Bronchial epithelial cell (primary cell): ENCODE data around the gene ADAMTS17. TPM values are rescaled to one million over a fixed set of nuclear protein-coding genes. Genes with fewer than 3 reads are reported as not detected.
A peak's percentile ranks its signal among the peaks of the same experiment; 100 is the strongest.

ENCODE experiments used
- DNase-seq: peaks from one replicate; pipeline ENCODE4 v3.0.0-alpha.2; 2010; ENCODE audit warnings: low read depth
- FAIRE-seq: peaks from 2 replicates; lab custom pipeline; 2011; peaks lifted over from hg19 to GRCh38; lab: Jason Lieb, UNC
- H3K27me3 ChIP-seq: 2 replicates; pipeline ENCODE4 v1.5.1; 2011; ENCODE audit warnings: low read length; ENCODE audit not compliant: control insufficient read depth, insufficient read depth
- H3K36me3 ChIP-seq: 2 replicates; pipeline ENCODE4 v1.5.1; 2011; ENCODE audit warnings: low read length; ENCODE audit not compliant: control insufficient read depth, insufficient read depth
- H3K4me3 ChIP-seq: 2 replicates; pipeline ENCODE4 v1.5.1; 2011; ENCODE audit warnings: mild to moderate bottlenecking, low read depth, low read length, control low read depth
- CTCF ChIP-seq: IDR thresholded peaks from 2 replicates; pipeline ENCODE4 v1.5.1; 2011; ENCODE audit warnings: mild to moderate bottlenecking, moderate library complexity, low read length, control low read depth, inconsistent platforms; ENCODE audit not compliant: insufficient read depth, severe bottlenecking
- total RNA-seq: library from RNA; depleted of rRNA; stranded (reverse); fragments of >200 nt; gene quantifications from 2 replicates; pipeline ENCODE4 v1.2.1, GENCODE V29; 2014

ADAMTS17 gene
- total RNA-seq, 1 donor from 2014 or later: 1.1 TPM

GRCh38 chr15:100266166-100266565 lies 75.6 kb downstream of the ADAMTS17 start:
- H3K4me3 ChIP-seq: no peak overlapping the region
- H3K36me3 ChIP-seq: no peaks in the 10 kb centered on the region
- FAIRE-seq (no peak), DNase-seq (no peak)
- TF ChIP-seq CTCF: no peak
- no peaks in the 10 kb centered on the region for H3K27me3 ChIP-seq

- Histone ChIP-seq H3K4me3 (no peak overlapping the region), H3K27me3 (no peaks in the 10 kb centered on the region), H3K36me3 (no peaks in the 10 kb centered on the region)
- DNase-seq (no peak), FAIRE-seq (peak; percentile 18)
- no peak for TF ChIP-seq CTCF
Observed at GRCh38 chr15:100265641-100266035, 76.1 kb downstream of the ADAMTS17 start.

GRCh38 chr15:100264994-100265640 lies 76.7 kb downstream of the ADAMTS17 start:
- no peak for FAIRE-seq
- DNase-seq: no peak

GRCh38 chr15:100263721-100264455 lies 77.9 kb downstream of the ADAMTS17 start:
- FAIRE-seq: no peak
- H3K36me3 ChIP-seq: no peaks in the 10 kb centered on the region
- no peak for DNase-seq
- no peaks in the 10 kb centered on the region for H3K27me3 ChIP-seq
- no peak overlapping the region for H3K4me3 ChIP-seq
- TF ChIP-seq CTCF: no peak

More at GRCh38 chr15:100264994-100265640, 76.7 kb downstream of the ADAMTS17 start:
- no peaks in the 10 kb centered on the region for H3K36me3 ChIP-seq
- no peak for TF ChIP-seq CTCF
- no peak overlapping the region for H3K4me3 ChIP-seq
- no peaks in the 10 kb centered on the region for H3K27me3 ChIP-seq

GRCh38 chr15:100263031-100263430 lies 78.7 kb downstream of the ADAMTS17 start:
- no peak for FAIRE-seq
- no peaks in the 10 kb centered on the region for H3K36me3 ChIP-seq
- no peak for TF ChIP-seq CTCF
- no peaks in the 10 kb centered on the region for H3K27me3 ChIP-seq
- no peak overlapping the region for H3K4me3 ChIP-seq
- DNase-seq: no peak
